SJSA1 (cell line): ENCODE measurements around the gene APP. TPM values are rescaled to one million over a fixed set of nuclear protein-coding genes. Genes with fewer than 3 reads are reported as not detected.
"Not testable (repeated sequence)": the region's sequence is repeated elsewhere in the genome, so short reads cannot be mapped to it uniquely, and the experiment has no call there.

ENCODE experiments used
- DNase-seq, 2 experiments: peaks; one replicate each; pipeline ENCODE4 v3.0.0-alpha.2; 2015 to 2020; ENCODE audit warnings: low spot score in 2 of 2, low read depth in 1 of 2
- H3K27ac ChIP-seq: fragments of 250-450 bp; sonication (Bioruptor Pico); 2 replicates; pipeline ENCODE4 v1.5.1; 2020; ENCODE audit warnings: mild to moderate bottlenecking, moderate library complexity
- H3K27me3 ChIP-seq: fragments of 250-450 bp; sonication (Bioruptor Pico); replicated peaks from 2 replicates; pipeline ENCODE4 v1.5.1; 2020; ENCODE audit warnings: mild to moderate bottlenecking, moderate library complexity
- H3K36me3 ChIP-seq: fragments of 250-450 bp; sonication (Bioruptor Pico); 2 replicates; pipeline ENCODE4 v1.5.1; 2020; ENCODE audit warnings: mild to moderate bottlenecking
- H3K4me1 ChIP-seq: fragments of 250-450 bp; sonication (Bioruptor Pico); replicated peaks from 2 replicates; pipeline ENCODE4 v1.6.1; 2021; ENCODE audit warnings: mild to moderate bottlenecking
- H3K4me3 ChIP-seq: fragments of 250-450 bp; sonication (Bioruptor Pico); 2 replicates; pipeline ENCODE4 v1.5.1; 2020; ENCODE audit warnings: mild to moderate bottlenecking
- H3K9me3 ChIP-seq: fragments of 250-450 bp; sonication (Bioruptor Pico); replicated peaks from 2 replicates; pipeline ENCODE4 v1.5.1; 2020; ENCODE audit warnings: mild to moderate bottlenecking
- total RNA-seq: library from RNA; depleted of rRNA; stranded (reverse); fragments of >200 nt; shearing (Covaris generic); gene quantifications from 2 replicates; pipeline ENCODE4 v1.2.3, GENCODE V29; 2014

Gene APP
- total RNA-seq, 1 experiment from 2014 or later = 221 TPM

DNA sequence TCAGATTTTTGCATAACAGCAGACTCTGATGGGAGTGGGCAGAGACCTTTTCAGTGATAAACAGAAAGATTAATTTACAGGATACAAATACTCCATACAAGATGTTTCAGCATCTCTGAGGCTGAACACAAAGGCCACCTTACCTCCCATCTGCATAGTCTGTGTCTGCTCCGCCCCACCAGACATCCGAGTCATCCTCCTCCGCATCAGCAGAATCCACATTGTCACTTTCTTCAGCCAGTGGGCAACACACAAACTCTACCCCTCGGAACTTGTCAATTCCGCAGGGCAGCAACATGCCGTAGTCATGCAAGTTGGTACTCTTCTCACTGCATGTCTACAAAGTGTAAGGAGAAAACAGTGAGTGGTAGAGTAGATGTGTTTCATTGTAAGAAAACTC lies 119.7 kb downstream of the APP start:
- no peak overlapping the region for H3K4me3 ChIP-seq

GRCh38 chr21:26049803-26050202 lies 120.8 kb downstream of the APP start:
- H3K27ac ChIP-seq = no peak overlapping the region
- no peak overlapping the region for H3K4me3 ChIP-seq
- H3K27me3 ChIP-seq = no peaks in the 10 kb centered on the region
- H3K36me3 ChIP-seq = peaks cover 26% of the 10 kb centered on the region
- H3K9me3 ChIP-seq = no peaks in the 10 kb centered on the region
- H3K4me1 ChIP-seq = no peaks in the 10 kb centered on the region
- no peak for DNase-seq

More for the DNA sequence above, 119.7 kb downstream of the APP start:
- Histone ChIP-seq H3K27me3 (no peaks in the 10 kb centered on the region), H3K27ac (no peak overlapping the region), H3K9me3 (no peaks in the 10 kb centered on the region), H3K4me1 (no peaks in the 10 kb centered on the region), H3K36me3 (peaks cover 25% of the 10 kb centered on the region)
- no peak for DNase-seq

GRCh38 chr21:26047279-26047967 lies 123.1 kb downstream of the APP start:
- no peak for DNase-seq
- Histone ChIP-seq H3K9me3 (no peaks in the 10 kb centered on the region), H3K4me3 (no peak overlapping the region), H3K4me1 (no peaks in the 10 kb centered on the region), H3K27me3 (no peaks in the 10 kb centered on the region), H3K36me3 (peaks cover 38% of the 10 kb centered on the region), H3K27ac (no peak overlapping the region)

DNA sequence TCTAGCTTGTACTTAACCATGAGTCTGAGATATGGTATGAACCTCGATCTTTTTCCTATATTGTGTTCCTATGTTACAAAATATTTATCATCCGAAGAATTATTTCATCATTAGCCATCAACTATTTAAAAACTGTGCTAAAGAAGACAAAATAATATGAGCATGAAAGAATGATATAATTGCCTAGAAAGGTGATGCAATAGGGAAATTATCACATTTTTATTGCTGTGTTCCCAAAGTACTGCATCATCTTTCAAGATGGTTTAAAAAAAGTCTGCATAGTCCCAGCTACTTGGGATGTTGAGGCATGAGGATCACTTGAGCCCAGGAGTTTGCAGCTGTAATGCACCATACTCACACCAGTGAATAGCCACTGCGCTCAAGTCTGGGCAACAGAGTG lies 126.7 kb downstream of the APP start:
- no peaks in the 10 kb centered on the region for H3K9me3 ChIP-seq
- H3K27ac ChIP-seq = no peak overlapping the region
- no peaks in the 10 kb centered on the region for H3K27me3 ChIP-seq
- H3K36me3 ChIP-seq = peaks cover 17% of the 10 kb centered on the region
- no peak for DNase-seq
- H3K4me3 ChIP-seq = no peak overlapping the region
- no peaks in the 10 kb centered on the region for H3K4me1 ChIP-seq

DNA sequence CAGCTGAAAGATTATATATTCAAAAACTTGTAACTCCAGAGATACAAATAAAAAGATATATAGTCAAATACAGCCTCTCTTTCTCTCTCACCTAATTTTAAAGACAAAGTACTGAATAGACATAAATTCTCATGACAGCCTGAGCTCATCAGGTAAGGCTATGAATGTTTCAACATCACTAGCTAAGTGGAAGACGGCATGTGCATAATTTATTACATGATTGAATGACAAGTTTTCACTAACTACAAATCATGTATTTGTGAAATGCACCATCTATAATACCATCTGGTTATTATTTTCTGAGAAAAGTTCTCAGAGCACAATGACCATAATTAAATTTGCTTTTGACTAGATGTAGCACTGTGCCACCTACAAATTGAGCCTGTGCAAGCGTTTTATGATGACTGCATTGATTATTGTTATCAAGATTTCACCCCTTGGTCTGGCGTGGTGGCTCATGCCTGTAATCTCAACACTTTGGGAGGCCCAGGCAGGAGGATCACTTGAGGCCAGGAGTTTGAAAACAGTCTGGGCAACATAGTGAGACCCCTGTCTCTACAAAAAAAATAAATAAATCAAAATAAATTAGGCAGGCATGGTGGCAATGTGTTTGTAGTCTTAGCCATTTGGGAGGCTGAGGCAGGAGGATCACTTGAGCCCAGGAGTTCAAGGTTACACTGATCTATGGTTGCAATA lies 128.2 kb downstream of the APP start:
- H3K27ac ChIP-seq = no peak overlapping the region

GRCh38 chr21:26041431-26042180 lies 129.0 kb downstream of the APP start:
- no peaks in the 10 kb centered on the region for H3K4me1 ChIP-seq
- H3K4me3 ChIP-seq = no peak overlapping the region
- H3K9me3 ChIP-seq = no peaks in the 10 kb centered on the region
- H3K27me3 ChIP-seq = no peaks in the 10 kb centered on the region
- H3K27ac ChIP-seq = no peak overlapping the region
- peaks cover 13% of the 10 kb centered on the region for H3K36me3 ChIP-seq
- DNase-seq = no peak

More for the DNA sequence above, 128.2 kb downstream of the APP start:
- DNase-seq = no peak
- no peaks in the 10 kb centered on the region for H3K4me1 ChIP-seq
- H3K4me3 ChIP-seq = no peak overlapping the region
- H3K27me3 ChIP-seq = no peaks in the 10 kb centered on the region
- H3K36me3 ChIP-seq = peaks cover 13% of the 10 kb centered on the region
- H3K9me3 ChIP-seq = no peaks in the 10 kb centered on the region

GRCh38 chr21:26036916-26037315 lies 133.7 kb downstream of the APP start:
- peaks cover 8% of the 10 kb centered on the region; the same call in 1 of the 2 replicates for H3K36me3 ChIP-seq
- no peak overlapping the region for H3K27ac ChIP-seq
- 0 out of 2 replicates have a peak, but pooled peaks cover 2% of the 10 kb centered on the region for H3K9me3 ChIP-seq
- DNase-seq = no peak
- H3K4me3 ChIP-seq = no peak overlapping the region
- peaks cover 4% of the 10 kb centered on the region; the same call in 1 of the 2 replicates for H3K4me1 ChIP-seq
- no peaks in the 10 kb centered on the region for H3K27me3 ChIP-seq

GRCh38 chr21:26032263-26032662 lies 138.3 kb downstream of the APP start:
- Histone ChIP-seq H3K4me3 (no peak overlapping the region), H3K9me3 (0 out of 2 replicates have a peak, but pooled peaks cover 2% of the 10 kb centered on the region), H3K27ac (no peak overlapping the region), H3K27me3 (no peaks in the 10 kb centered on the region), H3K36me3 (peaks cover 18% of the 10 kb centered on the region; the same call in 1 of the 2 replicates), H3K4me1 (peaks cover 4% of the 10 kb centered on the region; the same call in 1 of the 2 replicates)
- DNase-seq = no peak

DNA sequence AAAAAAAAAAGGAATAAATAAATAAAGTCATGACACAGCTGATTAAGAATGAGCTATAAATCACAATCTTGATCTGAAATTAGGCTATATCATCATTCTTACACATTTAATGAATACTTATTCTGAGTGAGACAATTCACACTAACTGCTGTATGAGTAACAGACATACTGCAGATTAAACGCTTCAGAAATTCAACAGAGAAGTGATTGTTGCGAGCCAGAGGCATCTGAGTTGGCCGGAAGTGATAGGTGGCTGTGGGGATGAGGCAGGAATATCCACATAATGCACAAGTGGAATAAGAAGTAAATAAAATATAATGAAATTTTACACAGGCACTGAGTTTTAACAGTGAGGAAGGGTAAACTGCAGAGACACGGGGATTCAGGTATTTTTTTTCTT lies 142.4 kb downstream of the APP start:
- Histone ChIP-seq H3K27me3 (no peaks in the 10 kb centered on the region), H3K36me3 (peaks cover 16% of the 10 kb centered on the region; the same call in 1 of the 2 replicates), H3K4me1 (no peaks in the 10 kb centered on the region), H3K4me3 (no peak overlapping the region), H3K27ac (no peak overlapping the region), H3K9me3 (no peaks in the 10 kb centered on the region)
- DNase-seq = no peak

GRCh38 chr21:26027696-26028095 lies 142.9 kb downstream of the APP start:
- DNase-seq = no peak
- Histone ChIP-seq H3K36me3 (peaks cover 12% of the 10 kb centered on the region; the same call in 1 of the 2 replicates), H3K27me3 (no peaks in the 10 kb centered on the region), H3K27ac (no peak overlapping the region), H3K4me1 (no peaks in the 10 kb centered on the region), H3K4me3 (no peak overlapping the region), H3K9me3 (no peaks in the 10 kb centered on the region)

DNA sequence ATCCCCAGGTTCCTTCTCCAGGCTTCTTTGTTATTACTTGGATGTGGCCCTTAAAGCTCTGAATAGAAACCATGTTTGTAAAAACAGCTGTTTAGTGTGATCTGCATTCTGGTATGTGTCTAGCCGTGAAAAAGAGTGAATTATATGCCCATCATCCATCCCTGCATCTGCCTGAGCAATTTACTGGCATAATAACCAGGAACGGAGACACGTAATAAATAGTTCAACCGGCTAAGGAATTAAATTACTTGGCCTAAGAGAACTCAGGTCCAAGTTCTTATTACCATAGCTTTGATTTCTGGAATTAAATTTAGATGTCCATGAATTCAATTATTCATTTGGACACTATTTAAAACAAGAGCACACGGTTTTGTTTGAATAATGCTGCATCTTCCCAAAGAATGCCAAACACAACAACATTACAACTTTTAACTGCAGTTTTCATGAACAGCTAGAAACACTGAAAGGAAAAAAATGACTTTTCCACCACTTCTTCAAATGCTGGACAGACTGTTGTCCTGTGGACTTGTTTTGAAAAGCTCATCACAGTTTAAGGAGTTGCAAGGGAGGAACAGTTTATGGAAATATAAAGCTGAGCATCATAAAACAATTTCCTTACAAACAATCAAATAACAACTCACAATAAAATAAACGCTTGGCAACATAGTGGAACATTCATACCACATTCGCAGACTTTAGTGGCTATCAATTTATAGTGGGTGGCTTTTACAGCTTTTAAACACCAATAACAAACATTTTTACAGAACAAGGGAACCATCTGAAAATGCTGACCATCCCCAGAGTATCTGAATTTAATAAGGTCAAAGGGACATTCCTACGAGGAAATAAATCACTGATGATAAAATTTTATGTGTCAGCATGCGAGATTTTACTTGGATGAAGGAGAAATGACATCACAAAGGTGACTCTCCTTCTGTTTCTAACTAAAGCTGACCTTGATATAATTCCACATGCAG lies 144.7 kb downstream of the APP start:
- DNase-seq = no peak

GRCh38 chr21:26023406-26023805 lies 147.2 kb downstream of the APP start:
- H3K9me3 ChIP-seq, DNase-seq, H3K4me1 ChIP-seq, H3K4me3 ChIP-seq, H3K27ac ChIP-seq, H3K27me3 ChIP-seq: not testable (repeated sequence)
- peaks cover 12% of the 10 kb centered on the region for H3K36me3 ChIP-seq

More for the DNA sequence above, 144.7 kb downstream of the APP start:
- Histone ChIP-seq H3K9me3 (no peaks in the 10 kb centered on the region), H3K27me3 (no peaks in the 10 kb centered on the region), H3K27ac (no peak overlapping the region), H3K4me3 (no peak overlapping the region), H3K36me3 (peaks cover 14% of the 10 kb centered on the region), H3K4me1 (no peaks in the 10 kb centered on the region)
